ENCODE results near the gene TRABD2B.

Gene TRABD2B

DNA sequence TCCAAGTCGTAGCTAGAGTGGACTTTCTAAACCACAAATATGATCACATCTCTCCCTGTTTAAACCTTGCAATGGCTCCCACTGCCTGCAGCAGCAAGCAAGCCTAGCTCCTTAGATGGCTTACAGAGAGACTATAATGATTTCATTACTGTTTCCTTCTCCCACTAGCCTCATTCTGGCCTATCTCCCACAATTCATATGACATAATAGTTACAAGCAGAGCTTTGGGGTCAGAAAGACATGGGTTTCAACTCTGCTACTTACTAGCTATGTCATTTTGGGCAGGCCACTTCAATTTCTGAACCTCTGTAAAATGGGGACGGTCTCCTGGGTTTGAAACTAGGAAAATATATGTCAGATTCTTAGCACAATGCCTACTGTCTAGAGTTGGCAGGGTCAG, 143.3 kb downstream of the TRABD2B start:
- Histone ChIP-seq H3K36me3 (ENCODE audit: control insufficient read depth, insufficient read depth, low read length) (no peaks in the 10 kb centered on the region), H3K27me3 (replicated peaks; ENCODE audit: control insufficient read depth, insufficient read depth, low read length) (no peaks in the 10 kb centered on the region), H3K4me3 (replicated peaks; ENCODE audit: low read depth, low read length) (no peak overlapping the region)
- DNase-seq (ENCODE audit: extremely low read depth, insufficient read length), result no peak
- no peak for TF ChIP-seq CTCF (IDR thresholded peaks at IDR 0.05; ENCODE audit: insufficient read depth, low read length, poor library complexity, severe bottlenecking)

DNA sequence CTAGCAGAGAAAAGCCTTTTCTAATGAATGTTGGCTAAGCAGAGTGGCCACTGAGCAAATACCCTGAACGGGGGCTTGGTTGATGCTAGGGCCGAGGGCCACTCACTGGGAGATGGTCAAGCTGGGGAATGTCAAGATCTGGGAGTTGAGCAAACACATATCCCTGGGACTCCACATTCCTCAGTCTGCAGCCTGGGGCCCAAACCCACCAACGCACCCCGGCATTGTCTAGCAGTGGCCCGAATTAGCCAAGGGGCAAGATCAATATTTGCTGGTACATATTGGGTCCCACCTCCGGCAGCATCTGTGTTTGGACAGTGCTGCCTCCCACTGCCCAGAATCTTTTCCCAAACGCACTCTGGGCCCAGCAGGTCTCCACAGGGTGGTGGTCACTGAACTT, 144.1 kb downstream of the TRABD2B start:
- Histone ChIP-seq H3K4me3 (replicated peaks; ENCODE audit: low read depth, low read length) (no peak overlapping the region), H3K27me3 (replicated peaks; ENCODE audit: control insufficient read depth, insufficient read depth, low read length) (no peaks in the 10 kb centered on the region), H3K36me3 (ENCODE audit: control insufficient read depth, insufficient read depth, low read length) (no peaks in the 10 kb centered on the region)
- TF ChIP-seq CTCF (IDR thresholded peaks at IDR 0.05; ENCODE audit: insufficient read depth, low read length, poor library complexity, severe bottlenecking), result no peak
- DNase-seq (ENCODE audit: extremely low read depth, insufficient read length), result no peak

DNA sequence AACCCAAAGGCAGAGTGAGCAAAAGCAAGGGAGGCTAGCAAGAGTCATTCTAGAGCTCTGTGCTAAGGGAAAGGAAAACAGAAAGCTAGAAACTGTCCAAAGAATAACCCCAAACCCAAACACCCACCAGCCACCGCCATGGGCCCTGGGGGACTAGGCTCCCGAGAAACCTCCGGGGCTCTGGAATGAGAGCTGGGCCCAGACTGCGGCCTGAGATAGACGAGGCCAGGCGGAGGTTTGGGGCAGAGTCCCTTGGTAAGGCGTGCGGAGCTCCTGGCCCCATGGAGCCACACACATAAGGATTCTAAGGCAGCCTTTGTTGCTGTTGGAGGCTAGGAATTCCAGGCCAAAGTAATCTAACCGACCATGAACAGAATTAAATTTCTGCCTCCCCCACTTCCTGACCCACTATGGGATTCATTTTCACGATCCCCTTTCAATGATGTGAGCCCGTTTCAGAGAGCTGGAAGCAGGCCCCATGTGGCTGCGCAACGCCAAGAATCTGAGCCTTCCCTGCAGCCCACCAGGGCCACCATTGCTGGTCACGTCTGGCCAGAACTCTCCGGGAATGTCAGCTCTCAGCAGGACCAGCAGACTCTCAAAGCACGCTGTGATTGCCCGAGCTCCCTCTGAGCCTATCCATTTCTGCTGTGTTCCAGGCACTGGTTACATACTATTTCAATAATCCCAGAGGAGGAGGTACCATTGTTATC, 145.0 kb downstream of the TRABD2B start:
- H3K36me3 ChIP-seq (ENCODE audit: control insufficient read depth, insufficient read depth, low read length), result no peaks in the 10 kb centered on the region
- no peak for TF ChIP-seq CTCF (IDR thresholded peaks at IDR 0.05; ENCODE audit: insufficient read depth, low read length, poor library complexity, severe bottlenecking)

DNA sequence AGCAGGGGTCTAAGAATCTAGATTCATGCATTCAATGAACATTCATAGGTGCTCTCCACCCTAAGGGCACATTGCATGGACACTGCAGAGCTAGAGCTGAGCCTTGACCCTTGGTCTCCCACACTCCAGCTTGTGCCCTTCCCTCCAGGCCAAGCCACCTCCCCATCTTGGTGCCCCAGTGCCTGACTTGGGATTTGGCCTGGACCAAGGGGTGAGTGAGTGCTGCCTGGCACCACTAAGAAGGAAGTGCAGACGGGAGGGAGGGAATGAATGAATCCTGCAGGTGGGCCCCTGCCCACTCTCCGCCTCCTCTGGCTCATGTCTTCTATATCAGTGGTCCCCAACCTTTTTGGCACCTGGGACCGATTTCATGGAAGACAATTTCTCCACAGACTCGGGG, 146.7 kb downstream of the TRABD2B start:
- H3K27me3 ChIP-seq (replicated peaks; ENCODE audit: control insufficient read depth, insufficient read depth, low read length), result no peaks in the 10 kb centered on the region
- no peak overlapping the region for H3K4me3 ChIP-seq (replicated peaks; ENCODE audit: low read depth, low read length)
- TF ChIP-seq CTCF (IDR thresholded peaks at IDR 0.05; ENCODE audit: insufficient read depth, low read length, poor library complexity, severe bottlenecking), result no peak
- no peaks in the 10 kb centered on the region for H3K36me3 ChIP-seq (ENCODE audit: control insufficient read depth, insufficient read depth, low read length)
- no peak for DNase-seq (ENCODE audit: extremely low read depth, insufficient read length)

More for the DNA sequence above, 145.0 kb downstream of the TRABD2B start:
- Histone ChIP-seq H3K4me3 (replicated peaks; ENCODE audit: low read depth, low read length) (no peak overlapping the region), H3K27me3 (replicated peaks; ENCODE audit: control insufficient read depth, insufficient read depth, low read length) (no peaks in the 10 kb centered on the region)
- no peak for DNase-seq (ENCODE audit: extremely low read depth, insufficient read length)

GRCh38 chr1:47849591-47850261, 147.5 kb downstream of the TRABD2B start:
- Histone ChIP-seq H3K27me3 (replicated peaks; ENCODE audit: control insufficient read depth, insufficient read depth, low read length) (no peaks in the 10 kb centered on the region; the same call in 1 of the 2 replicates), H3K4me3 (replicated peaks; ENCODE audit: low read depth, low read length) (no peak overlapping the region), H3K36me3 (ENCODE audit: control insufficient read depth, insufficient read depth, low read length) (no peaks in the 10 kb centered on the region)
- DNase-seq (ENCODE audit: extremely low read depth, insufficient read length), result no peak
- TF ChIP-seq CTCF (IDR thresholded peaks at IDR 0.05; ENCODE audit: insufficient read depth, low read length, poor library complexity, severe bottlenecking), result no peak
